GM12878 (cell line): ENCODE results near the gene NUDT3. TPM values are rescaled to one million over a fixed set of nuclear protein-coding genes. Genes with fewer than 3 reads are reported as not detected.

Experiments used
- BRCA1 ChIP-seq: IDR thresholded peaks from 2 replicates; pipeline ENCODE4 v1.6.1; 2011; ENCODE audit warnings: low read depth, low read length, improper control_type of control experiment
- CHD4 ChIP-seq: fragments of 200-600 bp; sonication (generic); IDR thresholded peaks from 2 replicates; pipeline ENCODE4 v1.6.1; 2016; ENCODE audit warnings: mild to moderate bottlenecking
- CREB1 ChIP-seq: IDR thresholded peaks from 2 replicates; pipeline ENCODE4 v1.6.1; 2012; ENCODE audit warnings: low read depth, mild to moderate bottlenecking, inconsistent platforms
- CTCF ChIP-seq, 3 experiments: IDR thresholded peaks in 2 of 3; conservative IDR thresholded peaks in 1 of 3; 2 replicates each; pipeline ENCODE4 v1.5.1; 2011; ENCODE audit warnings: low read depth in 3 of 3, low read length in 3 of 3, mild to moderate bottlenecking in 3 of 3, control low read depth in 2 of 3, moderate library complexity in 2 of 3, inconsistent platforms in 1 of 3, mixed read lengths in 1 of 3; ENCODE audit not compliant: control insufficient read depth in 2 of 3, insufficient read depth in 1 of 3; ENCODE audit errors: extremely low read depth in 1 of 3
- DPF2 ChIP-seq: fragments of 450-650 bp; IDR thresholded peaks from 2 replicates; pipeline ENCODE4 v1.6.1; 2017; ENCODE audit warnings: mild to moderate bottlenecking
- E2F4 ChIP-seq: IDR thresholded peaks from 2 replicates; pipeline ENCODE4 v1.6.1; 2012; ENCODE audit warnings: low read depth, low read length, improper control_type of control experiment
- ESRRA ChIP-seq: IDR thresholded peaks from 2 replicates; pipeline ENCODE4 v1.6.1; 2012; ENCODE audit warnings: mild to moderate bottlenecking, low read length, improper control_type of control experiment
- EZH2 ChIP-seq: IDR thresholded peaks from 2 replicates; pipeline ENCODE4 v1.6.1; 2012; ENCODE audit warnings: low read depth, mild to moderate bottlenecking, control low read depth, inconsistent platforms, low read length, borderline replicate concordance; ENCODE audit not compliant: control insufficient read depth
- FOXM1 ChIP-seq: IDR thresholded peaks from 2 replicates; pipeline ENCODE4 v1.6.1; 2012; ENCODE audit warnings: low read depth, mild to moderate bottlenecking, inconsistent platforms, low read length, moderate library complexity
- GABPA ChIP-seq: IDR thresholded peaks from 2 replicates; pipeline ENCODE4 v1.6.1; 2014; ENCODE audit warnings: antibody characterized with exemption, low read depth, mild to moderate bottlenecking, inconsistent platforms
- GATAD2B ChIP-seq: fragments of 450-650 bp; conservative IDR thresholded peaks from 2 replicates; pipeline ENCODE4 v1.6.1; 2017; ENCODE audit warnings: low read depth, mild to moderate bottlenecking, moderate library complexity
- HDAC2 ChIP-seq: fragments of 200-600 bp; sonication (generic); IDR thresholded peaks from 2 replicates; pipeline ENCODE4 v1.6.1; 2017
- IRF5 ChIP-seq: fragments of 450-650 bp; IDR thresholded peaks from 2 replicates; pipeline ENCODE4 v1.6.1; 2017; ENCODE audit warnings: borderline replicate concordance
- KLF5 ChIP-seq: fragments of 450-650 bp; IDR thresholded peaks from 2 replicates; pipeline ENCODE4 v1.6.1; 2014; ENCODE audit warnings: mild to moderate bottlenecking; ENCODE audit not compliant: partially characterized antibody
- MEF2A ChIP-seq: IDR thresholded peaks from 2 replicates; pipeline ENCODE4 v1.6.1; 2011; ENCODE audit warnings: low read depth, mild to moderate bottlenecking, low read length, moderate library complexity; ENCODE audit not compliant: insufficient read depth
- MTA3 ChIP-seq: IDR thresholded peaks from 2 replicates; pipeline ENCODE4 v1.6.1; 2012; ENCODE audit warnings: low read length, inconsistent platforms, borderline replicate concordance
- NFYB ChIP-seq: IDR thresholded peaks from 2 replicates; pipeline ENCODE4 v1.6.1; 2011; ENCODE audit warnings: low read depth, mild to moderate bottlenecking, low read length, improper control_type of control experiment, moderate library complexity; ENCODE audit not compliant: insufficient read depth
- POLR2A ChIP-seq: IDR thresholded peaks from 2 replicates; pipeline ENCODE4 v1.6.1; 2011; ENCODE audit warnings: low read depth, mild to moderate bottlenecking, low read length
- SMAD1 ChIP-seq: fragments of 450-650 bp; IDR thresholded peaks from 2 replicates; pipeline ENCODE4 v1.6.1; 2018; ENCODE audit warnings: mild to moderate bottlenecking, low read depth; ENCODE audit not compliant: partially characterized antibody
- SPI1 ChIP-seq: IDR thresholded peaks from 2 replicates; pipeline ENCODE4 v1.6.1; 2011; ENCODE audit warnings: low read depth, mild to moderate bottlenecking, low read length, moderate library complexity, borderline replicate concordance; ENCODE audit not compliant: insufficient read depth
- WRNIP1 ChIP-seq: IDR thresholded peaks from 2 replicates; pipeline ENCODE4 v1.6.1; 2011; ENCODE audit warnings: low read depth, low read length, improper control_type of control experiment, borderline replicate concordance
- ZBTB4 ChIP-seq: fragments of 450-650 bp; formaldehyde crosslinking; IDR thresholded peaks from 2 replicates; pipeline ENCODE4 v1.4.0; 2022; ENCODE audit warnings: mild to moderate bottlenecking, moderate library complexity
- ZNF217 ChIP-seq: fragments of 450-650 bp; IDR thresholded peaks from 2 replicates; pipeline ENCODE4 v1.6.1; 2017; ENCODE audit warnings: antibody characterized with exemption, mild to moderate bottlenecking
- polyA plus RNA-seq, 11 experiments: library from polyadenylated mRNA; depleted of rRNA in 4 of 11; unstranded in 6 of 11; stranded (reverse) in 5 of 11; fragments of >200 nt; fragmentation: Nextera tagmentation in 4 of 11; fragmentation: Illumina TruSeq in 1 of 11; extraction: Ambion mirVana in 4 of 11; extraction: Trizol in 1 of 11; gene quantifications; 1 replicate in 1 of 11; 2 replicates in 10 of 11; pipeline versions ENCODE4 v1.2.1 to v1.2.3, GENCODE V29; 2011 to 2016; ENCODE audit warnings: inconsistent platforms in 2 of 11, missing spikeins in 2 of 11, low read depth in 1 of 11
- total RNA-seq, 4 experiments: library from RNA; depleted of rRNA in 3 of 4; stranded (reverse); fragments of >200 nt in 3 of 4; fragmentation: Illumina TruSeq in 1 of 4; extraction: Trizol in 1 of 4; gene quantifications; 2 replicates each; pipeline versions ENCODE4 v1.2.1 to v1.2.3, GENCODE V29; 2013 to 2021

NUDT3 gene
- total and polyA plus RNA-seq, 10 of the 15 experiments (the other 5 are each of a cell fraction or from before 2014, with no cell fraction given) = 2.4 to 32.3 (median 25.5) TPM

GRCh38 chr6:34237722-34238584 lies 154.5 kb downstream of the NUDT3 start (continued):
- 0 out of 2 replicates have a peak, but pooled peaks have one; percentile 41 for TF ChIP-seq MEF2A
- TF ChIP-seq E2F4 = 0 out of 2 replicates have a peak, but pooled peaks have one; percentile 36
- no peak for TF ChIP-seq BRCA1
- TF ChIP-seq GATAD2B = peak; percentile 92; the same call in 1 of the 2 replicates
- peak; percentile 75; the same call in 1 of the 2 replicates for TF ChIP-seq DPF2
- TF ChIP-seq CREB1 = 0 out of 2 replicates have a peak, but pooled peaks have one; percentile 5
- no peak for TF ChIP-seq ESRRA
- TF ChIP-seq HDAC2 = no peak
- no peak for TF ChIP-seq ZBTB4
- TF ChIP-seq CTCF (IDR thresholded peaks at IDR 0.05 in 2 of 3, conservative IDR thresholded peaks at IDR 0.05 in 1 of 3; ENCODE audit: control insufficient read depth in 2 of 3, extremely low read depth in 1 of 3, insufficient read depth in 1 of 3, low read depth in 3 of 3, low read length in 3 of 3) = peak in 2 of 3 experiments; percentile 33 to 39; a peak in 3 of 6 replicates
- TF ChIP-seq MTA3 = no peak
- no peak for TF ChIP-seq SMAD1
- no peak for TF ChIP-seq FOXM1
- no peak for TF ChIP-seq GABPA
- peak; percentile 66 for TF ChIP-seq POLR2A
- no peak for TF ChIP-seq NFYB
- TF ChIP-seq CHD4 = no peak
- no peak for TF ChIP-seq KLF5
- no peak for TF ChIP-seq EZH2
- TF ChIP-seq IRF5 = 0 out of 2 replicates have a peak, but pooled peaks have one; percentile 7
- TF ChIP-seq WRNIP1 = no peak
- 0 out of 2 replicates have a peak, but pooled peaks have one; percentile 30 for TF ChIP-seq ZNF217
- TF ChIP-seq SPI1 = no peak
